IMR-90 (cell line): Measurements from ENCODE around the gene TNRC6C. TPM values are rescaled to one million over a fixed set of nuclear protein-coding genes. Genes with fewer than 3 reads are reported as not detected.

Source experiments
- ATAC-seq: fragments of 200-7000 bp; cut with Tn5 transposase; 2 replicates; pipeline ENCODE4 v1.9.1; 2020; ENCODE audit warnings: low read depth, mild to moderate bottlenecking, moderate library complexity
- BruUV-seq: library from RNA; stranded (reverse); fragments of 400-500 nt; replicated peaks from 2 replicates; lab custom pipeline; 2021; lab: Mats Ljungman, UMichigan
- CTCF ChIA-PET: fragments of 300-600 bp; formaldehyde crosslinking; extraction: SDS; loops from one replicate; lab custom pipeline; 2021; ENCODE audit warnings: antibody characterized with exemption; lab: Yijun Ruan, JAX
- POLR2A ChIA-PET: fragments of 300-600 bp; sonication (Branson Sonifier 250); formaldehyde crosslinking; loops from one replicate; lab custom pipeline; 2022; ENCODE audit warnings: antibody characterized with exemption; ENCODE audit not compliant: unreplicated experiment; lab: Charles Lee
- DNase-seq: peaks from one replicate; pipeline ENCODE4 v3.0.0; 2013
- H2AFZ ChIP-seq: replicated peaks from 2 replicates; pipeline ENCODE3; 2013; ENCODE audit warnings: low read length, mild to moderate bottlenecking; ENCODE audit not compliant: poor library complexity
- H2AK5ac ChIP-seq: 2 replicates; pipeline ENCODE4 v1.6.1; 2013; ENCODE audit warnings: low read depth, low read length, inconsistent platforms
- H2AK9ac ChIP-seq: replicated peaks from 2 replicates; pipeline ENCODE3; 2013; ENCODE audit warnings: mild to moderate bottlenecking, low read depth, low read length, moderate library complexity; ENCODE audit not compliant: poor library complexity
- H2BK120ac ChIP-seq: 2 replicates; pipeline ENCODE4 v1.6.1; 2013; ENCODE audit warnings: low read depth, low read length, inconsistent platforms
- H2BK15ac ChIP-seq: 3 replicates; pipeline ENCODE4 v1.6.1; 2013; ENCODE audit warnings: low read depth, low read length, inconsistent platforms
- H2BK20ac ChIP-seq: 2 replicates; pipeline ENCODE4 v1.6.1; 2013; ENCODE audit warnings: low read depth, mild to moderate bottlenecking, inconsistent platforms, low read length, moderate library complexity
- H2BK5ac ChIP-seq: 2 replicates; pipeline ENCODE4 v1.6.1; 2013; ENCODE audit warnings: mild to moderate bottlenecking, low read depth, low read length, inconsistent platforms; ENCODE audit not compliant: poor library complexity, severe bottlenecking
- H3K14ac ChIP-seq: replicated peaks from 2 replicates; pipeline ENCODE4 v1.6.1; 2013; ENCODE audit warnings: low read depth, low read length, inconsistent platforms
- H3K18ac ChIP-seq: 2 replicates; pipeline ENCODE4 v1.6.1; 2013; ENCODE audit warnings: low read depth, low read length, control low read depth
- H3K23ac ChIP-seq: 2 replicates; pipeline ENCODE4 v1.6.1; 2013; ENCODE audit warnings: low read depth, low read length, inconsistent platforms
- H3K27ac ChIP-seq: 2 replicates; pipeline ENCODE4 v1.5.1; 2013; ENCODE audit warnings: mild to moderate bottlenecking, control low read depth, low read length; ENCODE audit not compliant: insufficient read depth
- H3K27me3 ChIP-seq: 2 replicates; pipeline ENCODE4 v1.6.1; 2013; ENCODE audit warnings: low read length; ENCODE audit not compliant: control insufficient read depth, insufficient read depth
- H3K36me3 ChIP-seq: 2 replicates; pipeline ENCODE4 v1.6.1; 2013; ENCODE audit warnings: low read length, mixed read lengths; ENCODE audit not compliant: control insufficient read depth, insufficient read depth
- H3K4ac ChIP-seq: 2 replicates; pipeline ENCODE4 v1.6.1; 2013; ENCODE audit warnings: low read depth, low read length, inconsistent platforms
- H3K4me1 ChIP-seq: 2 replicates; pipeline ENCODE4 v1.6.1; 2013; ENCODE audit warnings: low read length, mixed read lengths; ENCODE audit not compliant: control insufficient read depth, insufficient read depth
- H3K4me2 ChIP-seq: 2 replicates; pipeline ENCODE4 v1.6.1; 2013; ENCODE audit warnings: low read depth, mild to moderate bottlenecking, control low read depth, low read length, moderate library complexity
- H3K4me3 ChIP-seq: 2 replicates; pipeline ENCODE4 v1.5.1; 2013; ENCODE audit warnings: low read depth, mild to moderate bottlenecking, control low read depth, low read length, moderate library complexity; ENCODE audit not compliant: insufficient read depth
- H3K56ac ChIP-seq: 2 replicates; pipeline ENCODE4 v1.6.1; 2013; ENCODE audit warnings: low read length, inconsistent platforms; ENCODE audit not compliant: insufficient read depth; ENCODE audit errors: extremely low read depth
- H3K79me1 ChIP-seq, 2 experiments: 2 replicates each; pipeline ENCODE4 v1.6.1; 2013; ENCODE audit warnings: low read length in 2 of 2, inconsistent platforms in 1 of 2, low read depth in 1 of 2
- H3K9ac ChIP-seq: 2 replicates; pipeline ENCODE4 v1.6.1; 2013; ENCODE audit warnings: low read depth, low read length, control low read depth
- H3K9me1 ChIP-seq: 2 replicates; pipeline ENCODE4 v1.6.1; 2013; ENCODE audit warnings: low read length, inconsistent platforms; ENCODE audit not compliant: insufficient read depth
- H3K9me3 ChIP-seq: 2 replicates; pipeline ENCODE4 v1.6.1; 2013; ENCODE audit warnings: low read length; ENCODE audit not compliant: control insufficient read depth, insufficient read depth
- H4K20me1 ChIP-seq: 2 replicates; pipeline ENCODE4 v1.6.1; 2013; ENCODE audit warnings: low read length, inconsistent platforms; ENCODE audit not compliant: insufficient read depth
- H4K5ac ChIP-seq: 2 replicates; pipeline ENCODE4 v1.6.1; 2013; ENCODE audit warnings: mild to moderate bottlenecking, low read depth, low read length, control low read depth
- H4K8ac ChIP-seq, 2 experiments: 2 replicates each; pipeline ENCODE4 v1.6.1; 2013; ENCODE audit warnings: low read depth in 2 of 2, low read length in 2 of 2, control low read depth in 1 of 2, inconsistent platforms in 1 of 2
- H4K91ac ChIP-seq: 2 replicates; pipeline ENCODE4 v1.6.1; 2013; ENCODE audit warnings: low read depth, low read length, inconsistent platforms; ENCODE audit not compliant: insufficient read depth
- CHD1 ChIP-seq: IDR thresholded peaks from 2 replicates; pipeline ENCODE4 v1.6.1; 2012; ENCODE audit warnings: low read depth, low read length, improper control_type of control experiment
- ELK1 ChIP-seq: fragments of 150-350 bp; IDR thresholded peaks from 2 replicates; pipeline ENCODE4 v1.6.1; 2016; ENCODE audit warnings: low read depth, mild to moderate bottlenecking, low read length, moderate library complexity, borderline replicate concordance
- MAFK ChIP-seq: IDR thresholded peaks from 2 replicates; pipeline ENCODE4 v1.6.1; 2012; ENCODE audit warnings: low read depth, low read length, improper control_type of control experiment
- MAZ ChIP-seq: IDR thresholded peaks from 2 replicates; pipeline ENCODE4 v1.6.1; 2012; ENCODE audit warnings: low read depth, mild to moderate bottlenecking, low read length, improper control_type of control experiment, moderate library complexity, borderline replicate concordance
- MXI1 ChIP-seq: IDR thresholded peaks from 2 replicates; pipeline ENCODE4 v1.6.1; 2012; ENCODE audit warnings: low read depth, mild to moderate bottlenecking, low read length, moderate library complexity, borderline replicate concordance
- NFE2L2 ChIP-seq: fragments of 150-350 bp; IDR thresholded peaks from 2 replicates; pipeline ENCODE4 v1.6.1; 2016; ENCODE audit warnings: low read depth, mild to moderate bottlenecking, low read length
- POLR2A ChIP-seq: IDR thresholded peaks from 2 replicates; pipeline ENCODE4 v1.6.1; 2012; ENCODE audit warnings: mild to moderate bottlenecking, low read depth, low read length
- RFX5 ChIP-seq: IDR thresholded peaks from 2 replicates; pipeline ENCODE4 v1.8.0; 2012; ENCODE audit warnings: low read depth, mild to moderate bottlenecking, low read length, moderate library complexity
- WGBS, 2 experiments: methylation state at CpG; one replicate each; pipeline versions ENCODE4 v1.1.5 to v1.1.7; 2013; ENCODE audit warnings: missing lambda C conversion rate in 2 of 2; ENCODE audit not compliant: insufficient read length in 1 of 2; ENCODE audit errors: extremely low coverage in 2 of 2; 5-methylcytosine and 5-hydroxymethylcytosine counted together
- dilution Hi-C: fragments of 300-500 bp; cut with HindIII; formaldehyde crosslinking; loops from one replicate; pipeline ENCODE4 v1.14.3; 2018; ENCODE audit warnings: low sequenced_read_pairs; ENCODE audit not compliant: unreplicated experiment
- in situ Hi-C: fragments of 300-500 bp; cut with MboI; formaldehyde crosslinking; loops from 3 replicates; pipeline ENCODE4 v1.14.3; 2019; ENCODE audit warnings: low sequenced_read_pairs, inconsistent platforms, mixed read lengths
- intact Hi-C: fragments of 100-400 bp; cut with micrococcal nuclease; formaldehyde crosslinking; loops from 2 replicates; pipeline ENCODE4 v1.10.0; 2022
- polyA plus RNA-seq, 3 experiments: library from polyadenylated mRNA; depleted of rRNA; stranded (reverse); fragments of >200 nt; gene quantifications; 2 replicates each; pipeline ENCODE4 v1.2.3, GENCODE V29; 2012; ENCODE audit warnings: low replicate concordance in 1 of 3
- total RNA-seq: library from RNA; depleted of rRNA; stranded (reverse); fragments of >200 nt; gene quantifications from 2 replicates; pipeline ENCODE4 v1.2.3, GENCODE V29; 2012

TNRC6C gene
- total and polyA plus RNA-seq, 2 of the 4 experiments (the other 2 are of a cell fraction): 1.6 to 2.7 TPM

- Histone ChIP-seq H2BK20ac (no peak overlapping the region), H4K91ac (no peak overlapping the region), H3K9me1 (no peaks in the 10 kb centered on the region; the same call in 1 of the 2 replicates), H3K4me1 (no peaks in the 10 kb centered on the region; the same call in 1 of the 2 replicates), H4K8ac (no peak overlapping the region), H3K36me3 (no peaks in the 10 kb centered on the region), H3K4ac (no peak overlapping the region), H2BK5ac (no peak overlapping the region), H4K5ac (no peak overlapping the region), H3K79me1 (no peaks in the 10 kb centered on the region), H2AK9ac (no peak overlapping the region), H3K9me3 (no peaks in the 10 kb centered on the region), H3K27ac (no peak overlapping the region), H3K4me2 (no peak overlapping the region), H3K23ac (no peak overlapping the region), H4K20me1 (no peaks in the 10 kb centered on the region; the same call in 1 of the 2 replicates), H2AFZ (no peak overlapping the region), H3K56ac (no peak overlapping the region), H3K18ac (no peak overlapping the region), H3K14ac (no peak overlapping the region), H2BK15ac (no peak overlapping the region), H3K9ac (no peak overlapping the region), H3K4me3 (no peak overlapping the region), H2BK120ac (no peak overlapping the region), H2AK5ac (no peak overlapping the region), H3K27me3 (no peaks in the 10 kb centered on the region)
- CTCF ChIA-PET: interaction anchor here (1.1 to 1.9 kb wide), 3 partner anchors 17 to 474 kb away, joined by 3 to 11 read pairs (median 5); no protein-coding TSS in a partner anchor
- dilution Hi-C loops: no loop called here
- DNase-seq (no peak), ATAC-seq (no peak)
- WGBS, 2 experiments: no CpG with 5 or more reads among the region's 1 CpG
- in situ Hi-C loops: no loop called here
- POLR2A ChIA-PET: no interaction called here
- TF ChIP-seq POLR2A: no peak
- no peak for TF ChIP-seq CHD1
- TF ChIP-seq RFX5: no peak
- no peak for TF ChIP-seq MXI1
- no peak for TF ChIP-seq ELK1
- no peak for TF ChIP-seq NFE2L2
- no peak for TF ChIP-seq MAZ
- TF ChIP-seq MAFK: no peak
- BruUV-seq: no TSS peak
- intact Hi-C loops: loop anchor here (10.0 kb wide), 2 partner anchors 282 to 682 kb away; no protein-coding TSS in a partner anchor
Measured at GRCh38 chr17:78016852-78017251, 58.3 kb downstream of the TNRC6C start.
